Measurements from ENCODE around the gene CLASRP.

GRCh38 chr19:45009625-45010255 lies 29.1 kb upstream of the CLASRP start:
- no peak for TF ChIP-seq CTCF (IDR thresholded peaks at IDR 0.05)
- no peak for TF ChIP-seq ZFX (IDR thresholded peaks at IDR 0.05; ENCODE audit: borderline replicate concordance)
